ENCODE results near the gene RINL.
A peak's percentile ranks its signal among the peaks of the same experiment; 100 is the strongest.

Gene RINL

DNA sequence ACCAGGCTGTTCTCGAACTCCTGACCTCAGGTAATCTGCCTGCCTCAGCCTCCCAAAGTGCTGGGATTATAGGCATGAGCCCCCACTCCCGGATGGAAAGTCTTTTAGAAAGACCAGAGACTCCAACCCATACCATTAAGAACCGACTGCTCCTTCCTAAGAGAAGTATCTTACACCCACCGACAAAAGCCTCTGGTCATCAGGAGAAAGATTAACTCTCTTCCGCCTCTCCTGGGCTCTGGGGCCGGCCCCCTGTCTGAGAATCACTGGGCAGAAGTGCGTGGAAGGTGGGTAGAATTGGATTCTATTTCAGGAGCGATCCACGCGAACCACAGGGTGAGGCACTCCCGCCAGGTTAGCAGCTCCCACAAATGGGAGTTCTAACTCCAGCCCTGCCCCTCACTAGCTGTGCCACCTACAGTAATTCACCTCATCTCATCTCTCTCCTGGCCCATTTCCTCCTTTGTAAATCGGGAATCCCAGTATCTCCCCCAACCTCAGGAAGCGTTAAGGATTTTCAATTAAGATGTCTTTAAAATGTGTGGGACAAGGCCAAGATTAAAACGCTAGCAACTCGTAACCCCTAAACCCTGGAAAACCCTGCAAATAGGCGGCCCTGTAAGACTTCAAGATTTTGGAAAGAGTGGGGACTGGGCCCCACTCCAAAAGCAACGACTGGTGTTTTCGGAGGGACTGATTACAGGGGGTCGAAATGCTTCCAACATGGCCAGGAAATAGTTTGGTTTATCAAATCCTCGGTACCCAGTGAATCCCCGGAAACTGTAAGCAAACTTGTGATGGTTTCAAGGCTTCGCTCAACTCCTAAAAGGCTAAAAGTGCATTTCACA, 29.6 kb downstream of the RINL start:
- no peak for DNase-seq

- no peak for DNase-seq
Observed at GRCh38 chr19:38846097-38846496, 32.0 kb downstream of the RINL start.

DNA sequence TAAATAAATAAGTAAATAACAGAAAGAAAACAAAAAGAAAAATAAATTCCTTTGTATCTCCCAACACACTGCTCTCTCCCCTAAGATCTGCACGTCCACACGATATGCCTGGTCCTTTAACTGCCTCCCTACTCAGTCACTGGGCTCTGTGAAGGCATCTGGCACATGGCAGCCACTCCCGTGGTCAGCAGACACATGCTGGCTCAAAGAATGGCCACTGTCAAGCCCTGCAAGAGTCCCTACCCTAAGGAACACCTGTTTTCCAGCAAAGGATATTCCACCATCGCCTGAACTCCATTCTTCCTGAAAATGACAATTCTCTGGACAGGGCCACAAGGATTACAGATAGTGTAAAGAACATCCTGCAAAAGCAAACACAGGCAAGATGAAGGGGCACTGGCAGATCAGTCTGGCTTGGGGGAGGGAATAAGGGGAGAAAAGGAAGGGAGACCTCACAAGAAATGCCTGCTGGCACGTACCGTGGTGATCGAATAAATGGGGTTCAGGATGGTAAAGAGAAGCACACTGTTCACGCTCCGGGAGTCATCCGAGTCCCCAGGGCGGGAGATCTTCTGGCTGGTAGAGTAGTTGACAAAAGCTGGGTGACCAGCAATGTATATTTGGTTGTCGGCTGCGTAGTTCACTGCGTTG, 32.6 kb downstream of the RINL start:
- no peak for DNase-seq

GRCh38 chr19:38844093-38844686, 33.9 kb downstream of the RINL start:
- DNase-seq = no peak

- no peak for DNase-seq
Observed at GRCh38 chr19:38843175-38843758, 34.8 kb downstream of the RINL start.

GRCh38 chr19:38842439-38843174, 35.5 kb downstream of the RINL start:
- peak in 2 of 4 experiments; percentile 18 to 27 for DNase-seq

DNA sequence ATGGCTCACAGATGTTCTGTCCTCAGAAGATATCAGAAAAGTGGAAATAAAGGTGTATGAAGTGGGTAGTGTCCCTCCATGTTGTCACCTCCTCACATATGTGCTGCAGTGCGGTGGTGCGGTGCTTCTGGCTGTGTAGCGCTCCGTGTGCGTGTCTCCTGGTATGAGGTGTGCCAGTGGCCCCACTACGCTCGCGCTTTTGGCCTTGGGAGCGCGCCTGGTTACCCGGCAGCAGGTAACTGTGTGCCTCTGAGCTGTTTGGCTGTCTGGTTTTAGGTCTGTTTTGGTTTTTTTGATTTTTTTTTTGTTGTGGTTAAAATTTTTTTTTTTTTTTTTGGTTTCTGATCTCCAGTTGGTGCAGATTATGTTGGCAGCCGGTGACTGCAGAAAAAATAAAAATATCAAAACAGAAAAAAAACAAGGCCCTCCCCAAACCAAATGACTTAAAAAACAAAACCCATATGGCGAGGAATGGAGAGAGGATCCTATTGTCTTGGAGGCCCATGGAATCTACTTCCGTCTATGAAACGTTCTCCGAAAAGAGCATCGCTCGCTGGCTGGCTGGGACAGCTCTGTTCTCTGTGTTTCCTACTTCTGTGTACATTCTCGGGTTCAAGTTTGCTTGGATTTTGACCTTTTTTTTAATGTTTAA, 36.2 kb downstream of the RINL start:
- peak in 2 of 4 experiments; percentile 10 to 14 for DNase-seq

- DNase-seq = no peak
Observed at GRCh38 chr19:38841180-38841766, 36.8 kb downstream of the RINL start.

GRCh38 chr19:38840583-38840968, 37.5 kb downstream of the RINL start:
- DNase-seq = no peak

- DNase-seq = no peak
Observed at GRCh38 chr19:38839816-38840582, 38.1 kb downstream of the RINL start.

DNA sequence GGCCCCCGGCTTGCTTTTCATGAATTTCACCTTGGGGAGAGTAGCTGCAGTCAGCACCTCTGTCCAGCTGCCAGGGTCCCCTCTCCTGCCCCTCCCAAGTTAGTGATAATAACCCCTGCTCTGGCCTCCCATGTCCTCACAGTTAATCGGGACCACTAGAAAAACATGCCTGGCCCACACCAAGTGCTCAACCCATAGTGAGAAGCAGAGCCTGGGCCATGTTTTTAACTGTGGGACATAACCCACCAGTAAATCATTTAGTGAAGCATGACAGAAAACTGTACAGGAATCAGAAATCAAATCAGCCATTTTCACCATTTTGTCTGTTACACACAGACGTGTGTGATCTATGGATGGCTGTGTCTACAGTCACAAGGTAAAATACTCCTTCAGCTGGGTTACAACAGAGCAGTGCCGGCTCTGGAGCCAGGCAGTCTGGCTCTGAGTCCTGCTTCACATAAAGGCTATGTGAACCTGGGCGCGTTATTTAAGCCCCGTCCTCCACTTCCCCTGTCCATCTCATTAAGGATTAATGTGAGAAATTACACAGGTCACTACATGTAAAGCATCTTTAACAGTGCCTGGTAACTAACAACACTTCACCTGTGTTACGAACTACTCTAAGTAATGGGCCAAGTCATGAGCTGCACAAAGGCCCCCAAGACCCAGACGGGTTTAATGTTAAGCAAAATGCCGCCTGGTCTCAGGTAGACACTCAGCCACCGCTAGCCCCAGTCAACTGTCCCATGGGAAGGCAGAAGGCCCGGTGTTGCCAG, 38.9 kb downstream of the RINL start:
- no peak for DNase-seq

GRCh38 chr19:38838208-38838985, 39.7 kb downstream of the RINL start:
- peak in 1 of 4 experiments; percentile 32 for DNase-seq

DNA sequence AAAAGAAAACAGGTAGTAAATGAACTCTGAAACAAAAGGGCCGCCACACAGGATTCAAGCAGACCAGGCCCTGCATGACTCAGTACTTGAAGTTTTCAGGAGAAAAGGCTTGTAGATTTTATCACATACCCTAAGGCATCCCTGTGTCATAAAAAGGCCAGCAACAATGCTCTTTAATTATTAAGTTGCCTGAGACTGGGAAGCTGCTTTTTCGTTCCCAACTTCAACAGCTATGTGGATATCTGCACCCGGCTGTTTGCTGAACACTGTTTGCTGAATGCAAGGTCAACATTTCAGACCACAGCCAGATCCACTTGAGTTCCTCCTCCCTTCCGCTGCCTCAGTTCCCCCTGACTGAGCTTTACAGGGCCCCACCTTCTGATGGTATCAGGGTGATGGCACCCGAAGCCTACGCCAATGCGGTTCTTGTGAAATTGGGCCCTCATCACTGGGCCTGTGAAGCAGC, 40.4 kb downstream of the RINL start:
- DNase-seq = no peak

DNA sequence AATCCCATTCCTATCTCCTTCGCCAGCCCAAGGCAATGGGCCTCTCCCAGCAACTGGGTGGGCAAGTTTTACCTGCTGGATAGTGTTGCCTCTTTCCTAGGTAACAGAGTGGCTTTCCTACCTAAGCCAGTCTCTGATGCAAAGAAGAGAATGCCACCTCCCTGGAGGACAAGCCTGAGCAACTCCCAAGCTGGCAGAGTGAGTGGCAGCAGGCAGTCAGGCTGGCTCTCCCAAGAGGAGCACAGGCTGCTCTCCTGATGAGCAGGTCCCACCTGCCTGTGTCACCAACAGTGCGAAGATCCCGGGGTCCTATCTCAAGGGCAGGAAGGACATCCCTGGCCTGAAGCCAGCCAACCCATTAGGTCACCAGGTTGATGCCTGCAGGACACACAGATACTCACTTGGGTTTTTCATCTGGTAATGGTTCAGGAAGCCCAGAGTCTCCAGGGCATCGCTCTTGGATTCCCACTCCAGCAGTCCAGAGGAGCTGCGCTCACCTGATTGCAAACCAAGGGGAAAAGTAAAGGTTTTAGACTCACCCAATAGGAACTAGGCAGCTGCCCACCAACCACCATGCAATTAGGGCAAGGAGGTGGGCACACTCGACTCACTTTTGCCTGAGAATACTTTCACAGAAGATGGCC, 41.0 kb downstream of the RINL start:
- DNase-seq = no peak

DNA sequence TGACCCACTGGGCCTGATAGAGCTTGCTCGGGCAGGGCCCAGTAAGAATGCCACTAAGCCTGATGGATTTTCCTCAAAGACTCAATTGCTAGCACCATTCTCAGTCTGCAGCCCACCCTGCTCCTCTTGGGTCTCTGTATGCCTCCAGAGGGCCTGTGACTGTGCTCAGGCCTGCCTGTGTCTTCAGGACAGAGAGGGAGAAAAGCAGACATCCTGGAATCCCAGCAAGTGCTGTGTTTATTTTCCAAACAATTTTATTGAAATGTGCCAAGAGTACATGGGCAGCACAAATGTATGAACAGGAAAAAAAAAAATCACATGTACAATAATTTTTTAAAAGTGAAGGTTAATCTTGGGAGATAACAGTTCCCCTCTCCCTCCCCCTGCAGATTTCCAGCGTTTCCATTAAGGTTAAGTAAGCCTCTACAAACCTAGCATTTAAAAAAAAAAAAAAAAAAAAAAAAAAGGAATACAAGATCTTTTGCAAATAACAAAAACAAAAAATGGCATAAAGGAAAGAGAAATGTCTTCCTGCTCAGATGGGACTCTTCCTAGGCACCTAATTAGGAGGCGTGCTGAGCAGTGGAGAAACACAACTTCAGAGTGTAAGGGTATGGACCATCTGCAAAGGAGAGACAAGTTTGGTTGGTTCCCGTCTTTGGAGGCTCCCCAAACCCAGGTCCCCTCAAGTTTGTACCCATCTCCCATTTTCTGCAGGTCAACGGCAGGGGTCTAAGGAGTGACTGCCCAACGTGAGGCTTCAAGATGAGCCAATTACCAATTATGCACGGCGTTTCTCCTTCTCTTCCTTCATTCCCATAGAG, 41.7 kb downstream of the RINL start:
- DNase-seq = no peak

GRCh38 chr19:38834590-38834989, 43.5 kb downstream of the RINL start:
- DNase-seq = no peak

DNA sequence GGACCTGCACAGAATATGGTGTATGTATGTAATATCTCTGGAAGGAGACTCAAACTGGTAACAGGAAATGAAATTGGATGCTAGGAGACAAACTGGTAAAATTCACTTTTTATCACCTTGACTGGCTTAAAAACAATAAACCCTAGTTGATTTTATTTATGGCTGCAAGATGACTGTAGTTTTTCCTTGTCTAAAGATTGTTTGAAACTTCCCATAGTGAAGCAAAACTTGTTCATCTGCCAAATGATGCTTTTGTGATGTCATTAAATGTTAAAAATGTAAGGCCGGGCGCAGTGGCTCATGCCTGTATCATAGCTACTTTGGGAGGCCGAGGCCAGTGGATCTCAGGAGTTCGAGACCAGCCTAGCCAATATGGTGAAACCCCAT, 44.0 kb downstream of the RINL start:
- no peak for DNase-seq

DNA sequence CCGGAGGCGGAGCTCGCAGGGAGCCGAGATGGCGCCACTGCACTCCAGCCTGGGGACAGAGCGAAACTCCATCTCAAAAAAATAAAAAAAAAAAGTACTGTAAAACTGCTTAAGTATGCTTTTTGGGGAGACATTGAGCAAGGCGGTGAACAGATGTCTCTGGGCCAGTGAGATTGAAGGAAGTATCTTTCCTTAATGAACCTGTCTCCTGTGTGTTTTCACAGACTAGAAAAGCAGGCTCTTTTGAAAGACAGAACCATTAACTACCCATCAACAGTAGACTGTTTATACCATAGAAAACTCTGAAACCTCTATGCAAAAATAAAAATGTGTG, 45.0 kb downstream of the RINL start:
- DNase-seq = no peak
